SK-N-SH treated with all-trans-retinoic acid at 6 μM for 48 hours (cell line): ENCODE measurements around the gene BEST4.

Source experiments
- ATAC-seq: fragments of 200-7000 bp; cut with Tn5 transposase; 3 replicates; pipeline ENCODE4 v1.9.1; 2020; ENCODE audit warnings: mild to moderate bottlenecking, moderate library complexity
- ARNTL ChIP-seq: fragments of 450-650 bp; formaldehyde crosslinking; IDR thresholded peaks from 2 replicates; pipeline ENCODE4 v1.5.0; 2020; ENCODE audit warnings: low read depth, mild to moderate bottlenecking, moderate library complexity, borderline replicate concordance
- BACH2 ChIP-seq: fragments of 250-450 bp; sonication (Bioruptor Pico); IDR thresholded peaks from 2 replicates; pipeline ENCODE4 v1.9.0; 2021; ENCODE audit warnings: mild to moderate bottlenecking, borderline replicate concordance
- CSDC2 ChIP-seq: fragments of 250-450 bp; sonication (Bioruptor Pico); IDR thresholded peaks from 2 replicates; pipeline ENCODE4 v1.5.0; 2020; ENCODE audit warnings: mild to moderate bottlenecking, moderate library complexity
- ESRRG ChIP-seq: fragments of 250-450 bp; sonication (Bioruptor Pico); IDR thresholded peaks from 2 replicates; pipeline ENCODE4 v1.6.1; 2021; ENCODE audit warnings: mild to moderate bottlenecking
- GLIS3 ChIP-seq: fragments of 250-450 bp; sonication (Bioruptor Pico); IDR thresholded peaks from 2 replicates; pipeline ENCODE4 v1.5.0; 2020; ENCODE audit warnings: mild to moderate bottlenecking, moderate library complexity
- ISL1 ChIP-seq: fragments of 250-450 bp; sonication (Bioruptor Pico); IDR thresholded peaks from 2 replicates; pipeline ENCODE4 v2.1.2; 2022; ENCODE audit warnings: mild to moderate bottlenecking, moderate library complexity
- OSR1 ChIP-seq: fragments of 250-450 bp; sonication (Bioruptor Pico); IDR thresholded peaks from 2 replicates; pipeline ENCODE4 v1.8.0; 2022; ENCODE audit warnings: moderate library complexity, mild to moderate bottlenecking, inconsistent platforms
- POU6F1 ChIP-seq: fragments of 250-450 bp; sonication (Bioruptor Pico); IDR thresholded peaks from 2 replicates; pipeline ENCODE4 v1.8.0; 2021; ENCODE audit warnings: low read depth, mild to moderate bottlenecking, moderate library complexity, borderline replicate concordance
- RARB ChIP-seq: fragments of 250-450 bp; sonication (Bioruptor Pico); IDR thresholded peaks from 2 replicates; pipeline ENCODE4 v1.8.0; 2021; ENCODE audit warnings: mild to moderate bottlenecking, moderate library complexity
- SNAI2 ChIP-seq: fragments of 250-450 bp; sonication (Bioruptor Pico); IDR thresholded peaks from 2 replicates; pipeline ENCODE4 v1.5.0; 2020; ENCODE audit warnings: mild to moderate bottlenecking, moderate library complexity
- TCF4 ChIP-seq: fragments of 250-450 bp; sonication (Bioruptor Pico); IDR thresholded peaks from 2 replicates; pipeline ENCODE4 v1.8.0; 2021; ENCODE audit warnings: mild to moderate bottlenecking, moderate library complexity, borderline replicate concordance
- TOX ChIP-seq: fragments of 250-450 bp; sonication (Bioruptor Pico); IDR thresholded peaks from 2 replicates; pipeline ENCODE4 v1.8.0; 2021; ENCODE audit warnings: mild to moderate bottlenecking, moderate library complexity, borderline replicate concordance
- ZC3H10 ChIP-seq: fragments of 250-450 bp; sonication (Bioruptor Pico); IDR thresholded peaks from 2 replicates; pipeline ENCODE4 v1.5.1; 2021; ENCODE audit warnings: mild to moderate bottlenecking, moderate library complexity
- ZFP3 ChIP-seq: fragments of 250-450 bp; sonication (Bioruptor Pico); IDR thresholded peaks from 2 replicates; pipeline ENCODE4 v1.5.0; 2020; ENCODE audit warnings: mild to moderate bottlenecking, moderate library complexity
- ZFP30 ChIP-seq: fragments of 450-650 bp; formaldehyde crosslinking; IDR thresholded peaks from 2 replicates; pipeline ENCODE4 v1.5.0; 2022; ENCODE audit warnings: mild to moderate bottlenecking, moderate library complexity
- ZNF565 ChIP-seq: fragments of 450-650 bp; formaldehyde crosslinking; conservative IDR thresholded peaks from 2 replicates; pipeline ENCODE4 v1.5.0; 2020; ENCODE audit warnings: low read depth, mild to moderate bottlenecking, moderate library complexity
- ZNF70 ChIP-seq: fragments of 450-650 bp; formaldehyde crosslinking; IDR thresholded peaks from 2 replicates; pipeline ENCODE4 v1.5.0; 2020; ENCODE audit warnings: mild to moderate bottlenecking, moderate library complexity
- ZNF8 ChIP-seq: fragments of 450-650 bp; formaldehyde crosslinking; IDR thresholded peaks from 2 replicates; pipeline ENCODE4 v1.5.0; 2020; ENCODE audit warnings: mild to moderate bottlenecking, moderate library complexity
- TF ChIP-seq, protein P1 (sequence below): fragments of 250-450 bp; sonication (Bioruptor Pico); IDR thresholded peaks from 2 replicates; pipeline ENCODE4 v1.5.1; 2021; ENCODE audit warnings: mild to moderate bottlenecking, moderate library complexity
- TF ChIP-seq, protein P2 (sequence below): fragments of 250-450 bp; sonication (Bioruptor Pico); IDR thresholded peaks from 2 replicates; pipeline ENCODE4 v1.5.0; 2020; ENCODE audit warnings: mild to moderate bottlenecking, moderate library complexity
- TF ChIP-seq, protein P3 (sequence below): fragments of 250-450 bp; sonication (Bioruptor Pico); IDR thresholded peaks from 2 replicates; pipeline ENCODE4 v1.5.1; 2020; ENCODE audit warnings: low read depth, mild to moderate bottlenecking, moderate library complexity

The BEST4 gene

DNA sequence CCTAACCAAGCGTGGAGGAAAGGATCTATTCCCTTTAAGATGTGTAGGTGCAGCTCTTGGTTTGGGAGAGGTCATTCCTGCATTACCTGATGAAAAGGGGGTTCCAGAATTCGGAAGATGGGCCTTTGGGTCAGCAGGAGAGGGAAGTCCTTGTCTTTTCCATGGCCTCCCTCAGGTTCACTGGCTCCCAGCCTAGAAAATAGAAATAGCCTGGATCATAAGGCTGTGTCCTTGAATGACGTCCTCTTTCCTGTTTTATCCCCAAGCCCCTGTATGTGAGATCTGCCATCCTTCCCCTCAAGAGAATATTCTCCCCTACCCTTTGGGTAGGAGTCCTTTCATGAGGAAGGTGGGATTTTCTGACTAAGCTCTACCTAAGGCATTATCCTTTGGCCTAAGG lies 27.1 kb downstream of the BEST4 start:
- no peak for ATAC-seq

GRCh38 chr1:44759077-44759476 lies 28.9 kb downstream of the BEST4 start:
- ATAC-seq, result no peak
- TF ChIP-seq, protein P1, sequence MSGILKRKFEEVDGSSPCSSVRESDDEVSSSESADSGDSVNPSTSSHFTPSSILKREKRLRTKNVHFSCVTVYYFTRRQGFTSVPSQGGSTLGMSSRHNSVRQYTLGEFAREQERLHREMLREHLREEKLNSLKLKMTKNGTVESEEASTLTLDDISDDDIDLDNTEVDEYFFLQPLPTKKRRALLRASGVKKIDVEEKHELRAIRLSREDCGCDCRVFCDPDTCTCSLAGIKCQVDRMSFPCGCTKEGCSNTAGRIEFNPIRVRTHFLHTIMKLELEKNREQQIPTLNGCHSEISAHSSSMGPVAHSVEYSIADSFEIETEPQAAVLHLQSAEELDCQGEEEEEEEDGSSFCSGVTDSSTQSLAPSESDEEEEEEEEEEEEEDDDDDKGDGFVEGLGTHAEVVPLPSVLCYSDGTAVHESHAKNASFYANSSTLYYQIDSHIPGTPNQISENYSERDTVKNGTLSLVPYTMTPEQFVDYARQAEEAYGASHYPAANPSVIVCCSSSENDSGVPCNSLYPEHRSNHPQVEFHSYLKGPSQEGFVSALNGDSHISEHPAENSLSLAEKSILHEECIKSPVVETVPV (CRISPR knock-in tag), result no peak
- TF ChIP-seq, protein P2, sequence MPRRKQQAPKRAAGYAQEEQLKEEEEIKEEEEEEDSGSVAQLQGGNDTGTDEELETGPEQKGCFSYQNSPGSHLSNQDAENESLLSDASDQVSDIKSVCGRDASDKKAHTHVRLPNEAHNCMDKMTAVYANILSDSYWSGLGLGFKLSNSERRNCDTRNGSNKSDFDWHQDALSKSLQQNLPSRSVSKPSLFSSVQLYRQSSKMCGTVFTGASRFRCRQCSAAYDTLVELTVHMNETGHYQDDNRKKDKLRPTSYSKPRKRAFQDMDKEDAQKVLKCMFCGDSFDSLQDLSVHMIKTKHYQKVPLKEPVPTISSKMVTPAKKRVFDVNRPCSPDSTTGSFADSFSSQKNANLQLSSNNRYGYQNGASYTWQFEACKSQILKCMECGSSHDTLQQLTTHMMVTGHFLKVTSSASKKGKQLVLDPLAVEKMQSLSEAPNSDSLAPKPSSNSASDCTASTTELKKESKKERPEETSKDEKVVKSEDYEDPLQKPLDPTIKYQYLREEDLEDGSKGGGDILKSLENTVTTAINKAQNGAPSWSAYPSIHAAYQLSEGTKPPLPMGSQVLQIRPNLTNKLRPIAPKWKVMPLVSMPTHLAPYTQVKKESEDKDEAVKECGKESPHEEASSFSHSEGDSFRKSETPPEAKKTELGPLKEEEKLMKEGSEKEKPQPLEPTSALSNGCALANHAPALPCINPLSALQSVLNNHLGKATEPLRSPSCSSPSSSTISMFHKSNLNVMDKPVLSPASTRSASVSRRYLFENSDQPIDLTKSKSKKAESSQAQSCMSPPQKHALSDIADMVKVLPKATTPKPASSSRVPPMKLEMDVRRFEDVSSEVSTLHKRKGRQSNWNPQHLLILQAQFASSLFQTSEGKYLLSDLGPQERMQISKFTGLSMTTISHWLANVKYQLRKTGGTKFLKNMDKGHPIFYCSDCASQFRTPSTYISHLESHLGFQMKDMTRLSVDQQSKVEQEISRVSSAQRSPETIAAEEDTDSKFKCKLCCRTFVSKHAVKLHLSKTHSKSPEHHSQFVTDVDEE (CRISPR knock-in tag), result no peak
- TF ChIP-seq ZNF565 (CRISPR knock-in tag), result no peak
- TF ChIP-seq ISL1 (CRISPR knock-in tag), result no peak
- TF ChIP-seq BACH2 (CRISPR knock-in tag), result no peak
- TF ChIP-seq, protein P3, sequence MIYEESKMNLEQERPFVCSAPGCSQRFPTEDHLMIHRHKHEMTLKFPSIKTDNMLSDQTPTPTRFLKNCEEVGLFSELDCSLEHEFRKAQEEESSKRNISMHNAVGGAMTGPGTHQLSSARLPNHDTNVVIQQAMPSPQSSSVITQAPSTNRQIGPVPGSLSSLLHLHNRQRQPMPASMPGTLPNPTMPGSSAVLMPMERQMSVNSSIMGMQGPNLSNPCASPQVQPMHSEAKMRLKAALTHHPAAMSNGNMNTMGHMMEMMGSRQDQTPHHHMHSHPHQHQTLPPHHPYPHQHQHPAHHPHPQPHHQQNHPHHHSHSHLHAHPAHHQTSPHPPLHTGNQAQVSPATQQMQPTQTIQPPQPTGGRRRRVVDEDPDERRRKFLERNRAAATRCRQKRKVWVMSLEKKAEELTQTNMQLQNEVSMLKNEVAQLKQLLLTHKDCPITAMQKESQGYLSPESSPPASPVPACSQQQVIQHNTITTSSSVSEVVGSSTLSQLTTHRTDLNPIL, result no peak
- TF ChIP-seq ZC3H10 (CRISPR knock-in tag), result no peak
- no peak for TF ChIP-seq TOX (CRISPR knock-in tag)
- TF ChIP-seq ARNTL (CRISPR knock-in tag), result no peak
- no peak for TF ChIP-seq ZNF8 (CRISPR knock-in tag)
- TF ChIP-seq CSDC2 (CRISPR knock-in tag), result no peak
- TF ChIP-seq OSR1 (CRISPR knock-in tag), result no peak
- no peak for TF ChIP-seq ESRRG (CRISPR knock-in tag)
- no peak for TF ChIP-seq ZFP30 (CRISPR knock-in tag)
- no peak for TF ChIP-seq RARB
- no peak for TF ChIP-seq TCF4 (CRISPR knock-in tag)
- no peak for TF ChIP-seq ZNF70 (CRISPR knock-in tag)
- no peak for TF ChIP-seq ZFP3 (CRISPR knock-in tag)
- TF ChIP-seq POU6F1, result no peak

More for the DNA sequence above, 27.1 kb downstream of the BEST4 start:
- TF ChIP-seq ZNF8 (CRISPR knock-in tag), result no peak
- TF ChIP-seq, protein P2 (CRISPR knock-in tag), result no peak
- TF ChIP-seq ZFP3 (CRISPR knock-in tag), result no peak
- no peak for TF ChIP-seq GLIS3 (CRISPR knock-in tag)

DNA sequence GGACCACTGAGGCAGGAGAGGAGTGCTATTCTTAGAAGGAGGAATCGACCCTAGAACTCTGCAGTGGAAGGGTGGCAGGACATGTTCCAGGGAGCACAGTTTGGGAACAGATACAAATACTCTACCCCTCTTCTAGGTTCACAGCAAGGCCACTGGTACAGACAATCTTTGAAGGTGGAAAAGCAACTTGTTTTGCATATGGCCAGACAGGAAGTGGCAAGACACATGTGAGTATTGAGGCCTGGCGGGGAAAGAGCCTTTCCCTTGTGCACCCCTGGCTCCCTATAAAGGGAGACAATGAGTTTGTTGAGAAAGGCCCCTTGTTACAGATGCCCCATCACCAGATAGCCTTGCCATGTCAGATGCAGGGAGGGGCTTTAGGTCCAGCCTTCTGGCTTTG lies 30.6 kb downstream of the BEST4 start:
- TF ChIP-seq ZNF8 (CRISPR knock-in tag) (no peak), TOX (CRISPR knock-in tag) (no peak), CSDC2 (CRISPR knock-in tag) (no peak), ARNTL (CRISPR knock-in tag) (no peak), SNAI2 (CRISPR knock-in tag) (no peak), GLIS3 (CRISPR knock-in tag) (no peak), POU6F1 (no peak), ZFP30 (CRISPR knock-in tag) (no peak)
- TF ChIP-seq, protein P2 (CRISPR knock-in tag), result no peak
- TF ChIP-seq, protein P3, result no peak
- no peak for ATAC-seq
